ENCODE data around the gene ABCG2. TPM values are rescaled to one million over a fixed set of nuclear protein-coding genes. Genes with fewer than 3 reads are reported as not detected.
"Not testable (repeated sequence)": the region's sequence is repeated elsewhere in the genome, so short reads cannot be mapped to it uniquely, and the experiment has no call there.

Gene ABCG2
- polyA plus RNA-seq, 1 experiment, result 0.45 TPM

DNA sequence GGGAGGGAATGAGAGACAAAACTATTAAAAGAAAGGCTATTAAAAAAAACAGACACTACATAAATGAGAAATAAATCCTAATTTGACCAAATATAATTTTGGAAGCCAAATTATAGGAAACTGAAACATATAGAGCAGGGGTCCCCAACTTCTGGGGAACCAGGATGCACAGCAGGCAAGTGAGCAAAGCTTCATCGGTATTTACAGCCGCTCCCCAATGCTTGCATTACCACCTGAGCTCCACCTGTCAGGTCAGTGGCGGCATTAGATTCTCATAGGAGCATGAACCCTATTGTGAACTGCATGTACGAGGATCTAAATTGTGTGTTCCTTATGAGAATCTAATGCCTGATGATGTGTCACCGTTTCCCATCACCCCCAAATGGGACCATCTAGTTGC is 28.4 kb downstream of the ABCG2 start:
- no peak for TF ChIP-seq CTCF (IDR thresholded peaks at IDR 0.05; ENCODE audit: insufficient read depth, low read depth, low read length)
- CTCF ChIA-PET, result interaction anchor here (1.0 kb wide), 1 partner anchor 8 kb away, joined by 3 read pairs; no protein-coding TSS in a partner anchor
- no peak for DNase-seq (ENCODE audit: low read depth)
- H3K4me3 ChIP-seq (ENCODE audit: low read depth, low read length), result no peak overlapping the region
- POLR2A ChIA-PET, result no interaction called here
- no peaks in the 10 kb centered on the region for H3K36me3 ChIP-seq (ENCODE audit: control insufficient read depth, insufficient read depth, low read length)
- H3K27me3 ChIP-seq (ENCODE audit: control insufficient read depth, insufficient read depth, low read length), result no peaks in the 10 kb centered on the region

DNA sequence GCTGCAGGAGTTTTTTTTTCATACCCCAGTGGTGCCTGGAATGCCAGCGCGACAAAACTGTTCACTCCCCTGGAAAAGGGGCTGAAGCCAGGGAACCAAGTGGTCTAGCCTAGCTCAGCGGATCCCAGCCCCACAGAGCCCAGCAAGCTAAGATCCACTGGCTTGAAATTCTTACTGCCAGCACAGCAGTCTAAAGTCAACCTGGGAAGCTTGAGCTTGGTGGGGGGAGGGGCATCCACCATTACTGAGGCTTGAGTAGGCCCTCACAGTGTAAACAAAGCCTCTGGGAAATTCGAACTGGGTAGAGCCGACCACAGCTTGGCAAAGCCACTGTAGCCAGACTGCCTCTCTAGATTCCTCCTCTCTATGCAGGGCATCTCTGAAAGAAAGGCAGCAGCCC is 36.2 kb downstream of the ABCG2 start:
- H3K36me3 ChIP-seq (ENCODE audit: control insufficient read depth, insufficient read depth, low read length); H3K4me3 ChIP-seq (ENCODE audit: low read depth, low read length); DNase-seq (ENCODE audit: low read depth); H3K27me3 ChIP-seq (ENCODE audit: control insufficient read depth, insufficient read depth, low read length); POLR2A ChIA-PET: not testable (repeated sequence)
- CTCF ChIA-PET, result interaction anchor here (1.3 kb wide), 1 partner anchor 8 kb away, joined by 3 read pairs; no protein-coding TSS in a partner anchor

GRCh38 chr4:88119943-88120342 is 38.5 kb downstream of the ABCG2 start:
- CTCF ChIA-PET, result interaction anchor here (1.4 kb wide), 1 partner anchor 16 kb away, joined by 3 read pairs; no protein-coding TSS in a partner anchor
- DNase-seq (ENCODE audit: low read depth), result no peak
- POLR2A ChIA-PET, result no interaction called here
- no peaks in the 10 kb centered on the region for H3K36me3 ChIP-seq (ENCODE audit: control insufficient read depth, insufficient read depth, low read length)
- no peak for TF ChIP-seq CTCF (IDR thresholded peaks at IDR 0.05; ENCODE audit: insufficient read depth, low read depth, low read length)
- H3K4me3 ChIP-seq (ENCODE audit: low read depth, low read length), result no peak overlapping the region
- H3K27me3 ChIP-seq (ENCODE audit: control insufficient read depth, insufficient read depth, low read length), result no peaks in the 10 kb centered on the region

DNA sequence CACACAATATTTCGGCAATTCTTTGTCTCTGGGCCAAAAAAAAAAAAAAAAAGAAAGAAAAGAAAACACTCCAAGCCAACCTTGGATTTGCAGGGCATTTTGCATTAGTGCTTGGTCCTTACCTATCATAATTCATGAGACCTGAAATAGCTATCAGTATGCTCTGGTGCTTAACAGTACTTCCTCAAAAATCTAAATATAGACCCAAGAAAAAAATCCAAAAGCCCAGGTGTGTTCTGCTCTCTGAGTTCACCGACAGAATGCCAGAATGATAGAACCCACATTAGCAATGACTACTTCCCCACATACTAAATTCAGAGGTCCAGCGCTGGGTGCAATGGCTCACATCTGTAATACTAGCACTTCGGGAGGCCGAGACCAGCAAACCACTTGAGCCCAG is 42.9 kb downstream of the ABCG2 start:
- Histone ChIP-seq H3K4me3 (ENCODE audit: low read depth, low read length) (no peak overlapping the region), H3K27me3 (ENCODE audit: control insufficient read depth, insufficient read depth, low read length) (no peaks in the 10 kb centered on the region), H3K36me3 (ENCODE audit: control insufficient read depth, insufficient read depth, low read length) (no peaks in the 10 kb centered on the region)
- ChIA-PET CTCF (no interaction called here), POLR2A (no interaction called here)
- no peak for TF ChIP-seq CTCF (IDR thresholded peaks at IDR 0.05; ENCODE audit: insufficient read depth, low read depth, low read length)
- DNase-seq (ENCODE audit: low read depth), result no peak

- POLR2A ChIA-PET, result no interaction called here
- H3K36me3 ChIP-seq (ENCODE audit: control insufficient read depth, insufficient read depth, low read length), result no peaks in the 10 kb centered on the region
- no peak overlapping the region for H3K4me3 ChIP-seq (ENCODE audit: low read depth, low read length)
- no peak for DNase-seq (ENCODE audit: low read depth)
- no peak for TF ChIP-seq CTCF (IDR thresholded peaks at IDR 0.05; ENCODE audit: insufficient read depth, low read depth, low read length)
- CTCF ChIA-PET, result interaction anchor here (1.1 kb wide), 2 partner anchors 9 to 22 kb away, joined by 3 to 5 read pairs; no protein-coding TSS in a partner anchor
- no peaks in the 10 kb centered on the region for H3K27me3 ChIP-seq (ENCODE audit: control insufficient read depth, insufficient read depth, low read length)
These were observed 45.6 kb downstream of the ABCG2 start for GRCh38 chr4:88112856-88113255.

DNA sequence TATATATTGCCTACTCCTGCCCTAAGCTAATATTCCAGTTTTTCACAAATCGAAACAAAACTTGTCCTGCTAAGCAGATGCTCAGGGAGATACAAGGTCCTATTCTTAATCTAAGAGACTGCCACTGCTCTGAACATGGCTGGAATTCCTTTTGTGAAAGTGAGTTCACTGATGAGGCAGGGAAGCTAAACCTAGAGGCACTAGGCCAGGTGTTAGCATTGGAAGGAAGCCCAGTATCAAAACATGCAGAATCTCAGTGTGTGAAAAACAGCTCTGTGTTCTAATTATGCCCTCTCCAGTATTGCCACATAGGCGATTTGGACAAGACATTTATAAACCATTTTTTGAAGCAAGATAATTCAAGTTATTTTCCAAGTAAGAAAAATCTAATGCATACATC is 47.6 kb downstream of the ABCG2 start:
- H3K36me3 ChIP-seq (ENCODE audit: control insufficient read depth, insufficient read depth, low read length), result no peaks in the 10 kb centered on the region
- H3K4me3 ChIP-seq (ENCODE audit: low read depth, low read length), result no peak overlapping the region
- TF ChIP-seq CTCF (IDR thresholded peaks at IDR 0.05; ENCODE audit: insufficient read depth, low read depth, low read length), result no peak
- ChIA-PET CTCF (interaction anchor here (1.5 to 1.6 kb wide), 3 partner anchors 8 to 26 kb away, joined by 3 to 6 read pairs (median 6); no protein-coding TSS in a partner anchor), POLR2A (no interaction called here)
- H3K27me3 ChIP-seq (ENCODE audit: control insufficient read depth, insufficient read depth, low read length), result no peaks in the 10 kb centered on the region
- no peak for DNase-seq (ENCODE audit: low read depth)

All from BJ (cell line).